GM12878 (cell line): ENCODE data around the gene FTO. TPM values are rescaled to one million over a fixed set of nuclear protein-coding genes. Genes with fewer than 3 reads are reported as not detected.

Experiments
- ATAC-seq: fragments of 200-7000 bp; cut with Tn5 transposase; 3 replicates; pipeline ENCODE4 v1.9.1; 2020; ENCODE audit warnings: mild to moderate bottlenecking, moderate library complexity
- BruUV-seq: library from RNA; stranded (reverse); fragments of 400-500 nt; replicated peaks from 2 replicates; lab custom pipeline; 2021; lab: Mats Ljungman, UMichigan
- CTCF ChIA-PET: fragments of 300-600 bp; sonication (Branson Sonifier 250); formaldehyde crosslinking; extraction: SDS; loops from one replicate; lab custom pipeline; 2021; ENCODE audit warnings: inconsistent platforms; lab: Yijun Ruan, JAX
- POLR2A ChIA-PET: fragments of 350-600 bp; formaldehyde crosslinking; extraction: SDS; loops from one replicate; lab custom pipeline; 2021; ENCODE audit warnings: inconsistent platforms; lab: Charles Lee
- RAD21 ChIA-PET: fragments of 300-600 bp; sonication (Branson Sonifier 250); formaldehyde crosslinking; loops from one replicate; lab custom pipeline; 2023; ENCODE audit warnings: antibody characterized with exemption; ENCODE audit not compliant: unreplicated experiment; lab: Charles Lee
- SMC1A ChIA-PET: fragments of 300-600 bp; sonication (Branson Sonifier 250); formaldehyde crosslinking; loops from one replicate; lab custom pipeline; 2023; ENCODE audit not compliant: unreplicated experiment, uncharacterized antibody; lab: Charles Lee
- DNase-seq: peaks from one replicate; pipeline ENCODE4 v3.0.0-alpha.2; 2011; ENCODE audit warnings: low read depth, low spot score
- FAIRE-seq: peaks from 3 replicates; lab custom pipeline; 2011; peaks lifted over from hg19 to GRCh38; lab: Jason Lieb, UNC
- H2AFZ ChIP-seq: 2 replicates; pipeline ENCODE4 v1.6.0; 2011; ENCODE audit warnings: low read depth, low read length, control low read depth; ENCODE audit not compliant: control insufficient read depth
- H3K27ac ChIP-seq: 2 replicates; pipeline ENCODE4 v1.5.1; 2011; ENCODE audit warnings: control low read depth; ENCODE audit not compliant: control insufficient read depth, insufficient read depth
- H3K27me3 ChIP-seq, 2 experiments: replicated peaks in 1 of 2; 2 replicates each; pipeline versions ENCODE4 v1.6.0 to v1.6.1; 2011; ENCODE audit warnings: low read length in 1 of 2; ENCODE audit not compliant: control insufficient read depth in 2 of 2, insufficient read depth in 2 of 2
- H3K36me3 ChIP-seq, 2 experiments: 2 replicates each; pipeline ENCODE4 v1.5.1; 2011; ENCODE audit warnings: low read length in 1 of 2; ENCODE audit not compliant: control insufficient read depth in 2 of 2, insufficient read depth in 2 of 2
- H3K4me1 ChIP-seq: 2 replicates; pipeline ENCODE4 v1.6.1; 2011; ENCODE audit warnings: mild to moderate bottlenecking, low read length, moderate library complexity, mixed read lengths; ENCODE audit not compliant: control insufficient read depth, insufficient read depth
- H3K4me2 ChIP-seq: 2 replicates; pipeline ENCODE4 v1.6.0; 2011; ENCODE audit warnings: control low read depth; ENCODE audit not compliant: control insufficient read depth, insufficient read depth
- H3K4me3 ChIP-seq: fragments of 200-600 bp; sonication (generic); 2 replicates; pipeline ENCODE4 v1.5.1; 2016
- H3K79me2 ChIP-seq: 2 replicates; pipeline ENCODE4 v1.6.0; 2011; ENCODE audit warnings: low read length; ENCODE audit not compliant: control insufficient read depth, insufficient read depth
- H3K9ac ChIP-seq: 2 replicates; pipeline ENCODE4 v1.8.0; 2011; ENCODE audit warnings: low read length, control low read depth, mixed read lengths; ENCODE audit not compliant: control insufficient read depth, insufficient read depth
- H3K9me3 ChIP-seq: replicated peaks from 3 replicates; pipeline ENCODE4 v1.5.1; 2011; ENCODE audit warnings: mild to moderate bottlenecking, low read length; ENCODE audit not compliant: control insufficient read depth, insufficient read depth
- H4K20me1 ChIP-seq: 2 replicates; pipeline ENCODE4 v1.6.0; 2011; ENCODE audit not compliant: control insufficient read depth, insufficient read depth
- DPF2 ChIP-seq: fragments of 450-650 bp; IDR thresholded peaks from 2 replicates; pipeline ENCODE4 v1.6.1; 2017; ENCODE audit warnings: mild to moderate bottlenecking
- LARP7 ChIP-seq: fragments of 450-650 bp; IDR thresholded peaks from 2 replicates; pipeline ENCODE4 v1.6.1; 2017; ENCODE audit warnings: mild to moderate bottlenecking
- STAT1 ChIP-seq: fragments of 450-650 bp; conservative IDR thresholded peaks from 2 replicates; pipeline ENCODE4 v1.6.1; 2014; ENCODE audit warnings: antibody characterized with exemption, mild to moderate bottlenecking
- SUZ12 ChIP-seq: fragments of 200-600 bp; sonication (generic); IDR thresholded peaks from one replicate; pipeline ENCODE4 v1.6.1; 2018; ENCODE audit warnings: antibody characterized with exemption, mild to moderate bottlenecking; ENCODE audit not compliant: unreplicated experiment
- ZNF384 ChIP-seq: IDR thresholded peaks from 2 replicates; pipeline ENCODE4 v1.6.1; 2012; ENCODE audit warnings: low read depth, mild to moderate bottlenecking, low read length, improper control_type of control experiment, borderline replicate concordance
- WGBS: methylation state at CpG from one replicate; pipeline ENCODE4 v1.1.6; 2016; ENCODE audit warnings: low lambda C conversion rate; ENCODE audit not compliant: insufficient replicate concordance, insufficient coverage; ENCODE audit errors: missing lambda C conversion rate; 5-methylcytosine and 5-hydroxymethylcytosine counted together
- in situ Hi-C: fragments of 300-500 bp; cut with MboI; formaldehyde crosslinking; loops from 9 replicates; pipeline ENCODE4 v1.14.3; 2018; ENCODE audit warnings: mixed read lengths
- intact Hi-C: fragments of 100-400 bp; cut with micrococcal nuclease; formaldehyde crosslinking; loops from one replicate; pipeline ENCODE4 v1.14.2; 2022; ENCODE audit not compliant: unreplicated experiment
- polyA plus RNA-seq, 11 experiments: library from polyadenylated mRNA; depleted of rRNA in 4 of 11; unstranded in 6 of 11; stranded (reverse) in 5 of 11; fragments of >200 nt; fragmentation: Nextera tagmentation in 4 of 11; fragmentation: Illumina TruSeq in 1 of 11; extraction: Ambion mirVana in 4 of 11; extraction: Trizol in 1 of 11; gene quantifications; 1 replicate in 1 of 11; 2 replicates in 10 of 11; pipeline versions ENCODE4 v1.2.1 to v1.2.3, GENCODE V29; 2011 to 2016; ENCODE audit warnings: inconsistent platforms in 2 of 11, missing spikeins in 2 of 11, low read depth in 1 of 11
- total RNA-seq, 4 experiments: library from RNA; depleted of rRNA in 3 of 4; stranded (reverse); fragments of >200 nt in 3 of 4; fragmentation: Illumina TruSeq in 1 of 4; extraction: Trizol in 1 of 4; gene quantifications; 2 replicates each; pipeline versions ENCODE4 v1.2.1 to v1.2.3, GENCODE V29; 2013 to 2021
- TF ChIP-seq, protein P1 (sequence below): fragments of 150-350 bp; IDR thresholded peaks from 2 replicates; pipeline ENCODE4 v1.6.1; 2016; ENCODE audit warnings: low read depth, low read length

FTO gene
- total and polyA plus RNA-seq, 10 of the 15 experiments (the other 5 are each of a cell fraction or from before 2014, with no cell fraction given), result 20.1 to 55.0 (median 47.0) TPM

DNA sequence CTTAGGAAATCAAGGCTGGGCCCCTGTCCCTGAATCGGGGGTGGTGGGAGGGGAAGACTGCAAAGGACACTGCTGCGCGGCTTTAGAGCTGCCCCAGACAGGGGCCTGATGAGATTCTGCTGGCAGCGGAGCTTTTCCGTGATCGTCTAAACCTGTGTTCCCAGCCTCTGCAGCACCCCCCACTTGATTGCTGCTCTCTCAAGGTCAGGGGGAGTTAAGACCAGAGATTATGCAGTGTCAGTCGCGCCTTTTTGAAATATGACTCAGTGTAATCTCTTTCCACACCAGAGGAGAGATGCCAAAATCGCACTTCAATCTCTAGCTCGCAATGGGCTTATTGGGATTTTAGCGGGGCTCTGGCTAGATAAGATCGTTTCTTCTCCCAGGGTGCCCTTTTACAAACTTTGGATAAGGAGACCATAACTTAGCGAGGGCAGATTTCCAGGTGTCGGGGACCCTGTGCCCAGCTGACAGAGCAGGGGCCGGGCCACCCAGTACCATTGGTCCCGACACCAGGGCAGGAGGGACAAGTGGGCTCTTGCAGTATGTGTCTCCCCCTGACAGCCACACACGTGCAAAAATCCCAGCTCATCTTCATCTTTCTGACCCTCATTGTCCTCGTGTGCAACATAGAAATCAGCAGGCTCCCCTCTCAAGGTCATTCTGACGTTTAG, 495.7 kb downstream of the FTO start:
- TF ChIP-seq STAT1 (no peak), LARP7 (no peak)
- POLR2A ChIA-PET, result no interaction called here
- DNase-seq (no peak), FAIRE-seq (no peak), ATAC-seq (no peak)
- in situ Hi-C loops (no loop called here), intact Hi-C loops (no loop called here)
- H2AFZ ChIP-seq, result no peak overlapping the region
- no TSS peak for BruUV-seq
- H3K36me3 ChIP-seq, result no peaks in the 10 kb centered on the region
- WGBS, result 52% methylated on average over 18 of the region's 19 CpGs
- no peak overlapping the region for H3K9ac ChIP-seq
- CTCF ChIA-PET, result no interaction called here
- RAD21 ChIA-PET, result no interaction called here
- no peak overlapping the region for H3K4me3 ChIP-seq
- no peak overlapping the region for H3K4me2 ChIP-seq
- no peaks in the 10 kb centered on the region for H3K4me1 ChIP-seq
- no peaks in the 10 kb centered on the region for H4K20me1 ChIP-seq
- no peaks in the 10 kb centered on the region for H3K79me2 ChIP-seq
- no peaks in the 10 kb centered on the region for H3K27me3 ChIP-seq
- H3K9me3 ChIP-seq, result no peaks in the 10 kb centered on the region; the same call in 2 of the 3 replicates
- SMC1A ChIA-PET, result no interaction called here
- no peak overlapping the region for H3K27ac ChIP-seq

DNA sequence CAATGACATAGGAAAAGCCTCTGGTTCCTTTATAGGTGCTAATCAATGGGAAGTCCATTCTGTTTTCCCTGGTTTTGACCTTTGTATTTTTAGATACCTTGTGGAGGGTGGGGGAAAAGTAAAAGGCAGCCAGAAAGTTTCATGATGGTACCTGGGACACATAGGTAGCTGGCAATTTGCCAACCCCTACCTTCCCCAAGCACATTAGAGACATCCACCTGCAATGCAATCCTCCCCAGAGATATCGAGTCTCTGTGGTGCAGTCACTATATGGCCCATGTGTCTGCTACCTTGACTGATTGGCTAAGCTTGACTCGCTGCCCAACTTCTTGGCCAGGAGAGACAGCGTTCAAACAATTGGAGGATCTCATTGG, 496.2 kb downstream of the FTO start:
- FAIRE-seq, result no peak
- SMC1A ChIA-PET, result no interaction called here
- TF ChIP-seq, protein P1, sequence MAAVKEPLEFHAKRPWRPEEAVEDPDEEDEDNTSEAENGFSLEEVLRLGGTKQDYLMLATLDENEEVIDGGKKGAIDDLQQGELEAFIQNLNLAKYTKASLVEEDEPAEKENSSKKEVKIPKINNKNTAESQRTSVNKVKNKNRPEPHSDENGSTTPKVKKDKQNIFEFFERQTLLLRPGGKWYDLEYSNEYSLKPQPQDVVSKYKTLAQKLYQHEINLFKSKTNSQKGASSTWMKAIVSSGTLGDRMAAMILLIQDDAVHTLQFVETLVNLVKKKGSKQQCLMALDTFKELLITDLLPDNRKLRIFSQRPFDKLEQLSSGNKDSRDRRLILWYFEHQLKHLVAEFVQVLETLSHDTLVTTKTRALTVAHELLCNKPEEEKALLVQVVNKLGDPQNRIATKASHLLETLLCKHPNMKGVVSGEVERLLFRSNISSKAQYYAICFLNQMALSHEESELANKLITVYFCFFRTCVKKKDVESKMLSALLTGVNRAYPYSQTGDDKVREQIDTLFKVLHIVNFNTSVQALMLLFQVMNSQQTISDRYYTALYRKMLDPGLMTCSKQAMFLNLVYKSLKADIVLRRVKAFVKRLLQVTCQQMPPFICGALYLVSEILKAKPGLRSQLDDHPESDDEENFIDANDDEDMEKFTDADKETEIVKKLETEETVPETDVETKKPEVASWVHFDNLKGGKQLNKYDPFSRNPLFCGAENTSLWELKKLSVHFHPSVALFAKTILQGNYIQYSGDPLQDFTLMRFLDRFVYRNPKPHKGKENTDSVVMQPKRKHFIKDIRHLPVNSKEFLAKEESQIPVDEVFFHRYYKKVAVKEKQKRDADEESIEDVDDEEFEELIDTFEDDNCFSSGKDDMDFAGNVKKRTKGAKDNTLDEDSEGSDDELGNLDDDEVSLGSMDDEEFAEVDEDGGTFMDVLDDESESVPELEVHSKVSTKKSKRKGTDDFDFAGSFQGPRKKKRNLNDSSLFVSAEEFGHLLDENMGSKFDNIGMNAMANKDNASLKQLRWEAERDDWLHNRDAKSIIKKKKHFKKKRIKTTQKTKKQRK, result no peak
- TF ChIP-seq SUZ12 (no peak), DPF2 (no peak), ZNF384 (no peak)
- in situ Hi-C loops, result no loop called here
- RAD21 ChIA-PET, result no interaction called here
- H3K9ac ChIP-seq, result no peak overlapping the region
- no TSS peak for BruUV-seq
- no peak overlapping the region for H3K4me2 ChIP-seq
- H3K27ac ChIP-seq, result no peak overlapping the region
- no peak overlapping the region for H2AFZ ChIP-seq
- no peaks in the 10 kb centered on the region; the same call in 2 of the 3 replicates for H3K9me3 ChIP-seq
- intact Hi-C loops, result no loop called here
- H3K4me3 ChIP-seq, result no peak overlapping the region
- H4K20me1 ChIP-seq, result no peaks in the 10 kb centered on the region
- no peaks in the 10 kb centered on the region for H3K4me1 ChIP-seq
- CTCF ChIA-PET, result no interaction called here
- no peak for ATAC-seq
- no peaks in the 10 kb centered on the region for H3K79me2 ChIP-seq
- POLR2A ChIA-PET, result no interaction called here
- WGBS, result 33% methylated on average over 3 of the region's 3 CpGs
- DNase-seq, result no peak
- no peaks in the 10 kb centered on the region for H3K36me3 ChIP-seq
- no peaks in the 10 kb centered on the region for H3K27me3 ChIP-seq
